HEK293 (cell line): ENCODE results near the gene ADAMTS17.

ENCODE experiments used
- CTCF ChIA-PET: fragments of 350-600 bp; formaldehyde crosslinking; extraction: SDS; loops from one replicate; lab custom pipeline; 2021; ENCODE audit warnings: antibody characterized with exemption; lab: Yijun Ruan, JAX
- POLR2A ChIA-PET: fragments of 300-600 bp; formaldehyde crosslinking; extraction: SDS; loops from one replicate; lab custom pipeline; 2020; ENCODE audit warnings: antibody characterized with exemption, inconsistent platforms; lab: Yijun Ruan, JAX
- H3K27ac ChIP-seq: fragments of 200-500 bp; sonication (Bioruptor generic); 2 replicates; pipeline ENCODE4 v1.5.1; 2014; ENCODE audit warnings: low read depth, low read length, control low read depth, inconsistent platforms; ENCODE audit errors: extremely low read depth
- H3K36me3 ChIP-seq, 2 experiments: fragments of 200-500 bp in 1 of 2; sonication (Bioruptor generic) in 1 of 2; 1 replicate in 1 of 2; 2 replicates in 1 of 2; pipeline ENCODE4 v1.5.1; 2014 to 2017; ENCODE audit warnings: inconsistent platforms in 2 of 2, low read length in 2 of 2; ENCODE audit not compliant: control insufficient read depth in 2 of 2, insufficient read depth in 1 of 2
- H3K4me1 ChIP-seq: fragments of 200-500 bp; sonication (Bioruptor generic); 2 replicates; pipeline ENCODE4 v1.5.1; 2014; ENCODE audit warnings: mild to moderate bottlenecking, low read length, inconsistent platforms; ENCODE audit not compliant: control insufficient read depth, insufficient read depth
- H3K4me3 ChIP-seq: 2 replicates; pipeline ENCODE4 v1.5.1; 2011; ENCODE audit warnings: low read depth, mild to moderate bottlenecking, control low read depth, low read length, moderate library complexity
- H3K9me3 ChIP-seq: fragments of 200-500 bp; sonication (Bioruptor generic); 2 replicates; pipeline ENCODE4 v1.5.1; 2014; ENCODE audit warnings: low read depth, low read length, inconsistent platforms; ENCODE audit not compliant: control insufficient read depth, insufficient read depth
- BCL6B ChIP-seq: fragments of 450-650 bp; formaldehyde crosslinking; IDR thresholded peaks from 2 replicates; pipeline ENCODE4 v1.5.1; 2017; ENCODE audit warnings: missing biosample characterization, missing genetic modification characterization
- HOXA7 ChIP-seq: sonication (generic); formaldehyde crosslinking; IDR thresholded peaks from 2 replicates; pipeline ENCODE4 v1.8.1; 2022; ENCODE audit warnings: missing genetic modification reagents, borderline replicate concordance
- MYNN ChIP-seq: fragments of 450-650 bp; formaldehyde crosslinking; IDR thresholded peaks from 2 replicates; pipeline ENCODE4 v1.5.1; 2016; ENCODE audit warnings: missing biosample characterization, missing genetic modification characterization, borderline replicate concordance
- REPIN1 ChIP-seq: fragments of 450-650 bp; formaldehyde crosslinking; IDR thresholded peaks from 2 replicates; pipeline ENCODE4 v1.5.1; 2017; ENCODE audit warnings: missing biosample characterization, missing genetic modification characterization, low read depth
- ZBTB48 ChIP-seq: fragments of 450-650 bp; formaldehyde crosslinking; IDR thresholded peaks from 2 replicates; pipeline ENCODE4 v1.5.1; 2016; ENCODE audit warnings: missing biosample characterization, missing genetic modification characterization
- ZNF10 ChIP-seq: fragments of 450-650 bp; formaldehyde crosslinking; IDR thresholded peaks from 2 replicates; pipeline ENCODE4 v1.5.1; 2017; ENCODE audit warnings: missing biosample characterization, missing genetic modification characterization
- ZNF248 ChIP-seq: fragments of 450-650 bp; formaldehyde crosslinking; IDR thresholded peaks from 2 replicates; pipeline ENCODE4 v1.5.1; 2017; ENCODE audit warnings: missing biosample characterization, missing genetic modification characterization
- ZNF324 ChIP-seq: fragments of 450-650 bp; formaldehyde crosslinking; IDR thresholded peaks from 2 replicates; pipeline ENCODE4 v1.5.1; 2016; ENCODE audit warnings: missing biosample characterization, missing genetic modification characterization
- ZNF473 ChIP-seq: fragments of 450-650 bp; formaldehyde crosslinking; IDR thresholded peaks from 2 replicates; pipeline ENCODE4 v1.5.1; 2017; ENCODE audit warnings: missing biosample characterization, missing genetic modification characterization
- ZNF510 ChIP-seq: fragments of 450-650 bp; formaldehyde crosslinking; IDR thresholded peaks from 2 replicates; pipeline ENCODE4 v1.5.1; 2018; ENCODE audit warnings: mild to moderate bottlenecking, missing genetic modification characterization, missing biosample characterization; ENCODE audit not compliant: insufficient replicate concordance
- ZNF521 ChIP-seq: fragments of 450-650 bp; formaldehyde crosslinking; IDR thresholded peaks from 2 replicates; pipeline ENCODE4 v1.5.1; 2017; ENCODE audit warnings: missing biosample characterization, mild to moderate bottlenecking, missing genetic modification characterization
- ZNF561 ChIP-seq: fragments of 450-650 bp; IDR thresholded peaks from 2 replicates; pipeline ENCODE4 v1.5.1; 2018; ENCODE audit warnings: missing biosample characterization, missing genetic modification characterization, borderline replicate concordance
- ZNF571 ChIP-seq: fragments of 450-650 bp; formaldehyde crosslinking; IDR thresholded peaks from 2 replicates; pipeline ENCODE4 v1.5.0; 2017; ENCODE audit warnings: missing biosample characterization, missing genetic modification characterization
- ZNF645 ChIP-seq: fragments of 450-650 bp; formaldehyde crosslinking; IDR thresholded peaks from 2 replicates; pipeline ENCODE4; 2016; ENCODE audit warnings: missing biosample characterization, missing genetic modification characterization
- ZNF704 ChIP-seq: fragments of 450-650 bp; formaldehyde crosslinking; IDR thresholded peaks from 2 replicates; pipeline ENCODE4 v1.5.1; 2016; ENCODE audit warnings: missing biosample characterization, missing genetic modification characterization
- ZNF707 ChIP-seq: fragments of 450-650 bp; formaldehyde crosslinking; IDR thresholded peaks from 2 replicates; pipeline ENCODE4 v1.5.1; 2016; ENCODE audit warnings: missing biosample characterization, missing genetic modification characterization
- ZSCAN16 ChIP-seq: fragments of 450-650 bp; formaldehyde crosslinking; IDR thresholded peaks from 2 replicates; pipeline ENCODE4 v1.5.1; 2016; ENCODE audit warnings: missing biosample characterization, missing genetic modification characterization
- ZSCAN5A ChIP-seq: fragments of 450-650 bp; formaldehyde crosslinking; IDR thresholded peaks from 2 replicates; pipeline ENCODE4 v1.5.1; 2016; ENCODE audit warnings: missing biosample characterization, missing genetic modification characterization
- TF ChIP-seq, protein P1 (sequence below): fragments of 450-650 bp; formaldehyde crosslinking; IDR thresholded peaks from 2 replicates; pipeline ENCODE4 v1.5.1; 2017; ENCODE audit warnings: missing biosample characterization, missing genetic modification characterization
- TF ChIP-seq, protein P2 (sequence below): fragments of 450-650 bp; formaldehyde crosslinking; IDR thresholded peaks from 2 replicates; pipeline ENCODE4 v1.5.1; 2016; ENCODE audit warnings: missing biosample characterization, missing genetic modification characterization

The ADAMTS17 gene

GRCh38 chr15:100338971-100339444, 2.8 kb downstream of the ADAMTS17 start (continued):
- TF ChIP-seq ZNF571 (tag by site-specific recombination) (no peak), REPIN1 (tag by site-specific recombination) (no peak), ZNF561 (0 out of 2 replicates have a peak, but pooled peaks have one; percentile 23)

DNA sequence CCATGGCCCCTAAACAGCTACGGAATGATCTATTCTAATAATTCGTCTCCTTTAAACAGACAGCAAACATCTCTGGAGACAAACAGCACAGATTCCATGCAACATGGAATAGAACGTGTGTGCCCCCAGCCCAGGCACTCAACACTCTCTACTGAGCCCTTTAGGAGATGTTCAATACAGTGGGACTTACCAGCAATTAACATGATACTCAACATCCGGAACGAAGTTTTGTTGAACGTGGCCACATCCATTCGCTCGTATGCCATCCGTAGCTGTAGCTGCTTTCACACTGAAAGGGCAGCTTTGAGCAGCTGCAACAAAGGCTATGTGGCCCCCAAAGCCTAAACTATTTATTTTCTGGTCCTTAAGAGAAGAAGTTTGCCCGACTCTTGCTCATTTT, 3.5 kb downstream of the ADAMTS17 start:
- POLR2A ChIA-PET, result interaction anchor here (1.6 to 2.7 kb wide), 2 partner anchors 12 to 264 kb away, joined by 5 to 9 read pairs; partner anchors contain the start of genes ASB7 and LINS1
- Histone ChIP-seq H3K9me3 (no peaks in the 10 kb centered on the region), H3K27ac (no peak overlapping the region), H3K4me3 (no peak overlapping the region), H3K36me3 (peaks cover 0 to 4% of the 10 kb centered on the region in 2 experiments; a peak in 1 of 3 replicates), H3K4me1 (peaks cover 5% of the 10 kb centered on the region; the same call in 1 of the 2 replicates)
- TF ChIP-seq, protein P1, sequence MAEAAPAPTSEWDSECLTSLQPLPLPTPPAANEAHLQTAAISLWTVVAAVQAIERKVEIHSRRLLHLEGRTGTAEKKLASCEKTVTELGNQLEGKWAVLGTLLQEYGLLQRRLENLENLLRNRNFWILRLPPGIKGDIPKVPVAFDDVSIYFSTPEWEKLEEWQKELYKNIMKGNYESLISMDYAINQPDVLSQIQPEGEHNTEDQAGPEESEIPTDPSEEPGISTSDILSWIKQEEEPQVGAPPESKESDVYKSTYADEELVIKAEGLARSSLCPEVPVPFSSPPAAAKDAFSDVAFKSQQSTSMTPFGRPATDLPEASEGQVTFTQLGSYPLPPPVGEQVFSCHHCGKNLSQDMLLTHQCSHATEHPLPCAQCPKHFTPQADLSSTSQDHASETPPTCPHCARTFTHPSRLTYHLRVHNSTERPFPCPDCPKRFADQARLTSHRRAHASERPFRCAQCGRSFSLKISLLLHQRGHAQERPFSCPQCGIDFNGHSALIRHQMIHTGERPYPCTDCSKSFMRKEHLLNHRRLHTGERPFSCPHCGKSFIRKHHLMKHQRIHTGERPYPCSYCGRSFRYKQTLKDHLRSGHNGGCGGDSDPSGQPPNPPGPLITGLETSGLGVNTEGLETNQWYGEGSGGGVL (tag by site-specific recombination), result no peak
- TF ChIP-seq ZNF10 (tag by site-specific recombination) (no peak), ZNF521 (tag by site-specific recombination) (no peak), ZBTB48 (tag by site-specific recombination) (no peak), MYNN (no peak), ZNF704 (tag by site-specific recombination) (no peak)
- CTCF ChIA-PET, result interaction anchor here (0.6 to 5.4 kb wide), 24 partner anchors 8 to 1065 kb away, joined by 3 to 69 read pairs (median 4); no protein-coding TSS in a partner anchor

DNA sequence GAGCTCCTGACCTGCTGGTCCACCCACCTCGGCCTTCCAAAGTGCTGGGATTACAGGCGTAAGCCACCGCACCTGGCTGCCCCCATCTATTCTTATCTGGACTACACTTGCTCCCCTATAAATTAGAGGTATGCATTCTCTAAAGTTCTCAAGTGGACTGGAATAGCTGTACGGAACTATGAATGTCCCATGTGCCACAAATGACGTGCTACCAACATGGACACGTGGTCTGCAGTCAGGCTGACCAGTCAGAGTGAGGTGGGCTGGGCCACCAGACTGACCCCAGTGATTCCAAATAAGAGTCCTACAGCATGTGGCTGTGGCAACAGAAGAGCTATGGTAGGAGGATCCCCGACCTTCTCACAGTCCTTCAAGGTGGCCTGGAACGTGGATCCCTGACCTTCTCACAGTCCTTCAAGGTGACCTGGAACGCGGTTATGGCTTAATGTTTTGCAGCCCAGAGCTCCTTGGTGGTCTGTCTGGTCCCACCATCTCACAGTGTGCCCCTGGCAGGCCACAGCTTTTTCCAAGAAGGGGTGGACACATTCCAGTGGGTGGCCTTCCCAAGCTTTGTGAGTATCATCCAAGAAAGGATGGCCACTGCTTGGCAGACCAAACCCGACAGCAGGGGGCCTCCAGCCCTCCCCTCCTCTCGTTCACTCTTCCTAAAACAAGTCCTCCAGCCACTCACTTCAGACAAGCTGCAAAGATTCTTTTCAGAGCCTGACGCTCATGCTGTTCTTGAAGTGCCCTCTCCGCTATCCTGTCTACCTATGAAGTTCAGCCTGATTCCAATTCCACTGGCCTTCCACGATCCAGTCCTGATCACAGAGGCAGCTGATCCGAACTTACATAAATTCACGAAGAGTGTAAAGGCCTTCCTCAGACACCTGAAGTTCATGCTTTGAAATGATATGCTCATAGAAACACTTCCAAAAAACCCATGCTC, 4.4 kb downstream of the ADAMTS17 start:
- ChIA-PET POLR2A (no interaction called here), CTCF (interaction anchor here (0.6 to 5.4 kb wide), 8 partner anchors 8 to 1064 kb away, joined by 3 to 69 read pairs (median 4); no protein-coding TSS in a partner anchor)
- Histone ChIP-seq H3K9me3 (no peaks in the 10 kb centered on the region), H3K36me3 (peaks cover 0 to 4% of the 10 kb centered on the region in 2 experiments; a peak in 1 of 3 replicates), H3K27ac (no peak overlapping the region), H3K4me3 (no peak overlapping the region), H3K4me1 (peaks cover 5% of the 10 kb centered on the region; the same call in 1 of the 2 replicates)
- TF ChIP-seq ZNF248 (tag by site-specific recombination), result no peak
- TF ChIP-seq HOXA7 (CRISPR knock-in tag), result no peak
- TF ChIP-seq BCL6B (tag by site-specific recombination), result no peak
- TF ChIP-seq ZSCAN5A (tag by site-specific recombination), result no peak
- TF ChIP-seq, protein P2, sequence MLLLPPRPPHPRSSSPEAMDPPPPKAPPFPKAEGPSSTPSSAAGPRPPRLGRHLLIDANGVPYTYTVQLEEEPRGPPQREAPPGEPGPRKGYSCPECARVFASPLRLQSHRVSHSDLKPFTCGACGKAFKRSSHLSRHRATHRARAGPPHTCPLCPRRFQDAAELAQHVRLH (tag by site-specific recombination), result no peak
- no peak for TF ChIP-seq ZNF510 (tag by site-specific recombination)
- no peak for TF ChIP-seq ZNF707 (tag by site-specific recombination)
- no peak for TF ChIP-seq ZNF473 (tag by site-specific recombination)
- TF ChIP-seq ZSCAN16 (tag by site-specific recombination), result no peak
- TF ChIP-seq ZNF645 (tag by site-specific recombination), result no peak
- no peak for TF ChIP-seq ZNF324
